Testis (tissue), 5 donors: ENCODE measurements around the gene LTBR. TPM values are rescaled to one million over a fixed set of nuclear protein-coding genes. Genes with fewer than 3 reads are reported as not detected.

Experiments
- DNase-seq: peaks from one replicate; pipeline ENCODE4 v3.0.0-alpha.2; 2019
- H3K27ac ChIP-seq, 2 donors: fragments of 200-600 bp; sonication (generic); one replicate each; pipeline ENCODE4 v1.5.1; 2019
- H3K27me3 ChIP-seq: fragments of 200-600 bp; sonication (generic); one replicate; pipeline ENCODE4 v1.5.1; 2019
- H3K36me3 ChIP-seq: fragments of 200-600 bp; sonication (generic); one replicate; pipeline ENCODE4 v1.5.1; 2017; ENCODE audit warnings: low read depth; ENCODE audit errors: missing control alignments
- H3K4me1 ChIP-seq: fragments of 200-600 bp; sonication (generic); one replicate; pipeline ENCODE4 v1.5.1; 2019
- H3K4me3 ChIP-seq, 2 donors: fragments of 200-600 bp; sonication (generic); one replicate each; pipeline ENCODE4 v1.5.1; 2017 to 2019
- H3K9me3 ChIP-seq: fragments of 200-600 bp; sonication (generic); one replicate; pipeline ENCODE4 v1.5.1; 2017
- CTCF ChIP-seq, 3 experiments: fragments of 450-650 bp in 2 of 3; fragments of 200-600 bp in 1 of 3; sonication (generic) in 1 of 3; IDR thresholded peaks; one replicate each; pipeline ENCODE4 v1.5.1; 2016 to 2019; ENCODE audit warnings: antibody characterized with exemption in 3 of 3, mild to moderate bottlenecking in 2 of 3, moderate library complexity in 1 of 3
- POLR2A ChIP-seq: fragments of 450-650 bp; IDR thresholded peaks from one replicate; pipeline ENCODE4 v1.6.1; 2017; ENCODE audit warnings: antibody characterized with exemption, mild to moderate bottlenecking, moderate library complexity
- WGBS, 2 donors: methylation state at CpG; one replicate each; pipeline ENCODE4 v1.1.5; 2018; 5-methylcytosine and 5-hydroxymethylcytosine counted together
- intact Hi-C: fragments of 100-400 bp; cut with DNase I; formaldehyde crosslinking; loops from one replicate; pipeline ENCODE4 v1.15.1; 2023; ENCODE audit warnings: low total_unique reads
- long read RNA-seq, 2 donors: transcript quantifications; one replicate each; lab custom pipeline, GENCODE V29; 2026
- polyA plus RNA-seq: library from polyadenylated mRNA; stranded (reverse); fragments of 350-450 nt; fragmentation: Illumina TruSeq; extraction: RNeasy Lipid Tissue Mini Kit (QIAGEN cat#74804); gene quantifications from one replicate; pipeline ENCODE4 v1.2.3, GENCODE V29; 2014; ENCODE audit warnings: low read depth, low replicate concordance; ENCODE audit not compliant: insufficient read depth
- total RNA-seq, 2 donors: library from RNA; depleted of rRNA; stranded (reverse); fragments of >200 nt; gene quantifications; one replicate each; pipeline ENCODE4 v1.2.3, GENCODE V29; 2016

The LTBR gene
- total RNA-seq (100 to 1,000 TPM in 1 of 2 donors, 10 to 100 TPM in 1; 81.3 to 112 TPM), polyA plus RNA-seq (36.6 TPM)
- long read RNA-seq, donor 1, transcript LTBR-201 (10 exons, 2,260 nt), result major isoform, 8 of 8 reads
- long read RNA-seq, donor 1, partial matches to known transcripts, result 0 of 8 reads
- long read RNA-seq, donor 1, other reads (novel, unspliced or antisense), result 0 of 8 reads
- long read RNA-seq, donor 2, transcript LTBR-201 (10 exons, 2,260 nt), result major isoform, 9 of 11 reads
- long read RNA-seq, donor 2, partial matches to known transcripts, result 0 of 11 reads
- long read RNA-seq, donor 2, other reads (novel, unspliced or antisense), result 0 of 11 reads

GRCh38 chr12:6383572-6384498, at the start of gene LTBR:
LTBR (plus strand) TSS chr12:6384162; CDS start chr12:6384359, 197 bp downstream.
- Histone ChIP-seq H3K4me3 (peak within 1 kb of the TSS; percentile 68 to 70), H3K9me3 (no peaks in the 10 kb centered on the region), H3K27me3 (no peaks in the 10 kb centered on the region), H3K4me1 (peaks cover 18% of the 10 kb centered on the region), H3K36me3 (no peaks in the 10 kb centered on the region), H3K27ac (peak within 1 kb of the TSS; percentile 85 to 94)
- intact Hi-C loops, result loop anchor here (10.0 kb wide), 1 partner anchor 49 kb away; no protein-coding TSS in a partner anchor
- DNase-seq, result peak; percentile 92
- TF ChIP-seq CTCF (IDR thresholded peaks at IDR 0.05), result peak in 1 of 3 experiments; percentile 1
- no peak for TF ChIP-seq POLR2A
- 1 to 3% methylated on average over 30 to 37 of the region's 62 CpGs for WGBS, 2 donors

GRCh38 chr12:6334359-6334758, 49.6 kb upstream of the LTBR start:
- Histone ChIP-seq H3K4me1 (peaks cover 55% of the 10 kb centered on the region), H3K4me3 (no peak overlapping the region), H3K27me3 (no peaks in the 10 kb centered on the region), H3K36me3 (no peaks in the 10 kb centered on the region), H3K9me3 (no peaks in the 10 kb centered on the region), H3K27ac (peak overlapping the region; percentile 86 to 93)
- TF ChIP-seq CTCF (IDR thresholded peaks at IDR 0.05), result no peak
- no peak for TF ChIP-seq POLR2A
- DNase-seq, result no peak
- 58 to 67% methylated on average over 5 of the region's 5 CpGs for WGBS, 2 donors
- intact Hi-C loops, result loop anchor here (10.0 kb wide), 2 partner anchors 50 to 120 kb away; partner anchors contain the start of genes LTBR and TAPBPL

GRCh38 chr12:6334940-6335450, 49.0 kb upstream of the LTBR start:
- H3K4me1 ChIP-seq, result peaks cover 55% of the 10 kb centered on the region
- no peak overlapping the region for H3K4me3 ChIP-seq

More at GRCh38 chr12:6334940-6335450, 49.0 kb upstream of the LTBR start:
- intact Hi-C loops, result loop anchor here (10.0 kb wide), 2 partner anchors 50 to 120 kb away; partner anchors contain the start of genes LTBR and TAPBPL
- TF ChIP-seq CTCF (IDR thresholded peaks at IDR 0.05) (no peak), POLR2A (no peak)
- no peaks in the 10 kb centered on the region for H3K27me3 ChIP-seq
- H3K36me3 ChIP-seq, result no peaks in the 10 kb centered on the region
- peak; percentile 41 for DNase-seq
- WGBS, 2 donors, result 40 to 46% methylated on average over 13 of the region's 13 CpGs
- H3K27ac ChIP-seq, result peak overlapping the region; percentile 86 to 93
- no peaks in the 10 kb centered on the region for H3K9me3 ChIP-seq
